KOPT-K1 (cell line): Measurements from ENCODE around the gene TNRC18.
"Not testable (repeated sequence)": the region's sequence is repeated elsewhere in the genome, so short reads cannot be mapped to it uniquely, and the experiment has no call there.

Experiments used
- H3K27ac ChIP-seq: fragments of 200-600 bp; sonication (generic); 2 replicates; pipeline ENCODE4 v1.5.1; 2016; ENCODE audit warnings: antibody characterized with exemption, mild to moderate bottlenecking, low read depth, low read length; ENCODE audit not compliant: poor library complexity, severe bottlenecking
- H3K36me3 ChIP-seq: fragments of 200-600 bp; sonication (generic); 2 replicates; pipeline ENCODE4 v1.5.1; 2017; ENCODE audit warnings: antibody characterized with exemption, mild to moderate bottlenecking, low read length, moderate library complexity; ENCODE audit not compliant: insufficient read depth
- H3K9me3 ChIP-seq: fragments of 200-600 bp; sonication (generic); 2 replicates; pipeline ENCODE4 v1.5.1; 2017; ENCODE audit warnings: antibody characterized with exemption, low read length, mild to moderate bottlenecking; ENCODE audit not compliant: insufficient read depth, poor library complexity, severe bottlenecking

Gene TNRC18

DNA sequence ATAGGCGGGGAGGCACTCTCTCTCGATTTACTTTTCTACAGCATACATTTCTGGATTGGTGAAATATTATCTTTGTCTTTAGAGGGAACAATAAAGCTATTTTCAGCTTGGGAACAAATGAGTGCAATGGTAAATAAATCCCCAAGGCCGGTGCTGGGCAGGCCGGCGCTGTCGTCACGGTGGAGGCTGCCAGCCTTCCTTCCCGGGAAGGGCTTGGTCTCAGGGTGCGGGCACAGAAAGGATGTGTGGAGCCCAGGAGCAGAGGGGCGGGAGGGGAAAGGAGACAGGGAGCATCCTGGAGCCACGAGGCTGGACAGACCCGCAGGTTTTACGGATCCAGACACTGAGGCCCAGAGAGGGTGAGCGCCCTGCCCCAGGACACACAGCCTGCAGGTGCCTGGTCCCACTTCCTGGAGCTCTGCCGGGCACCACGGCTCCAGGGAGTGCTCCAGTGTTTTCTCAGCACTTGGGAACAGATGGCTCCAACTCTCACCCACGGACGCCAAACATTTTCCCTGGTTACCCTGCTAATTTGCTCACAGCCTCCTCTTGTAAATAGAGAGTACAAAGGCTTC is 149.7 kb downstream of the TNRC18 start:
- not testable (repeated sequence) for H3K36me3 ChIP-seq, H3K9me3 ChIP-seq, H3K27ac ChIP-seq

GRCh38 chr7:5270788-5271187 is 152.8 kb downstream of the TNRC18 start:
- Histone ChIP-seq H3K9me3 (no peaks in the 10 kb centered on the region), H3K36me3 (no peaks in the 10 kb centered on the region), H3K27ac (no peak overlapping the region)

GRCh38 chr7:5269992-5270657 is 153.5 kb downstream of the TNRC18 start:
- H3K27ac ChIP-seq, H3K9me3 ChIP-seq, H3K36me3 ChIP-seq: not testable (repeated sequence)

DNA sequence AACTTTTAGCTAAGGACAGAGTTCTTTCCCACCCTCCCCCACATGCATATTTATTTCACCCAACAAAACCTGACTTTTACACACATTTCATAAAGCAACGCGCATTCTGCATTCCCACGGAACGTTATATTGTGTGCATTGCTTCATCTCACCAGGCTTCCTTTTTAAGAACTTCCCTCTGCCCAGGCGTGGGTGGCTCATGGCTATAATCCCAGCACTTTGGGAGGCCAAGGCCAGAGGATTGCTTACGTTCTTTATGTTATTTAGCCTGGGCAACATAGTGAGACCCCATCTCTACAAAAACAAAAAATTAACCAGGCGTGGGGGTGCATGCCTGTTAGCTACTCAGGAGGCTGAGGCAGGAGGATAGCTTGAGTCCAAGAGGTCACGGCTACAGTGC is 155.8 kb downstream of the TNRC18 start:
- H3K9me3 ChIP-seq, H3K36me3 ChIP-seq, H3K27ac ChIP-seq: not testable (repeated sequence)

DNA sequence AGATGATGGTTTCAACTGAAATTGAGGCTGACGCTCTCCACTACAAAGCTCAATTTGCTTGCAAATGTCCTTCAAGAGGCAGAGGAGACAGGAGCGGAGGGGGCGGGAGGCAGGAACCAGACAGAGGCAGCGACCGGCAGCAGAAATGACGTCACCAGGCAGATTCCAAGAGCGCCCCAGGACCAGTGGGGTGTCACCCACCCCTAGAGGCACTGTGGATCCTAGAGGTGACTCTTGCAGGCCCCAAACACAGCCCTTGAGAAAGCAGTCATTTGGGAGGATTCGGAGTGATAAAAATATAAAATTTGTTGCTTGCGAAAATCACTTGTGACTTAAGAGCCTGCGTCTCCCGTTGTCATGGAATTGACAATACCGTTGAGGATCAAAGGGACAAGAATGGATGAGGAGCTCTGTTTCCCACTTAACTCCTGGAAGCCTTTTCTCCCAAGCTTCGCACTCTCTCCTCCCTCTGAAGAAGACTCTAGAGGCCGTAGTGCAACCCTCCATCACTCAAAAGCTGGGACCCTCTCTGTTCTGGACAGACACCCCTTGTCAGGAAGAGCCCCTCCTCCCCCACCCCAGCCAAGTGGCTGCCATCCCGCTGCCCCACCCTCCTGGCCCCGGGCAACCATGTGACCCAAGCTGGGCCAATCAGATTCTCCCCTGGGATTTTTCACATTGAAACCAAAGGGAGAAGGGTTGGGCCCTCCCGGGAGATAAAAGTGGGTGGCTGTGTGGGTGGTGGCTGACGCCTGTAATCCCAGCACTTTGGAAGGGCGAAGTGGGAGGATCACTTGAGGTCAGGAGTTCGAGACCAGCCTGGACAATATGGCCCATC is 157.2 kb downstream of the TNRC18 start:
- H3K9me3 ChIP-seq, result no peaks in the 10 kb centered on the region
- H3K36me3 ChIP-seq, result no peaks in the 10 kb centered on the region
- H3K27ac ChIP-seq, result no peak overlapping the region

DNA sequence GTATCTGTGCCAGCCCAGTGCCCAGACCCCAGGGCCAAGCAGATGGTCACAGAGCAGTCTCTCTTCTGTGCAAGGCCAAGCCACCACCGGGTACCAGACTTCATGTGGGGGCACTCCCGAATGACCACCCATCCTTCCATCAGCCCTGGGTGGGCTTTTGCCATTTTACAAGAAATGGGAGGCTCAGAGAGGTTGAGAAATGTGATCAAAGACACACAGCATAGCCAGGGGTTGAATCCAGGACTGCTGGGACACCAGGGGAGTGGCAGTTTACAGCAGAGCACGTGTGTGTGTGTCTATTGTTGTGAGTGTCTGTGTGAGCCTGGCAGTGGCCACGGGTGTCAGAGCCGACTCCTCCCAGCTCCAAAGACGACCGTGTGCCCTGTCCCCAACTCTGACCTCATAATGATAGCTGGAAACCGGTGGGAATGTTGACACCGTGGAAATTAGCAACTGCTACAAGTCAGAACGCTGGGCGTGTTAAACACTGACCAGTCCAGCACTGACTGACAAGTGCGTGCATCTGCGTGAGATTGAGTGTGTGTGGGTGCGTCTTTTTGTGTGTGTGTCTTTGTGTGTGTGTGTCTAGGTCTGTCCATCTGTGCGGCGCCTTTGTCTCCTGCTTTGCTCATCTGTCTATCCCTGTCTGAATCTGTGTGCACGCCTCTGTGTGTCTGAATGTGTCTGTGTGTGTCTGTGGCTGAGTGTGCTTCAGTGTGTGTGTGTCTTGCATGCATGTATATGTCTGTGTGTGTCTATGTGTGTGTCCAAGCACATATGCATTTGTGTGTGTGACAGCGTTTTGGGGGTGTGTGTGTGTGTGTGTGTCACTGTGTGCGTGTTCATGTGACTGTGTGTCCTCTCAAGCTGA is 158.1 kb downstream of the TNRC18 start:
- Histone ChIP-seq H3K27ac (no peak overlapping the region), H3K9me3 (no peaks in the 10 kb centered on the region), H3K36me3 (no peaks in the 10 kb centered on the region)

DNA sequence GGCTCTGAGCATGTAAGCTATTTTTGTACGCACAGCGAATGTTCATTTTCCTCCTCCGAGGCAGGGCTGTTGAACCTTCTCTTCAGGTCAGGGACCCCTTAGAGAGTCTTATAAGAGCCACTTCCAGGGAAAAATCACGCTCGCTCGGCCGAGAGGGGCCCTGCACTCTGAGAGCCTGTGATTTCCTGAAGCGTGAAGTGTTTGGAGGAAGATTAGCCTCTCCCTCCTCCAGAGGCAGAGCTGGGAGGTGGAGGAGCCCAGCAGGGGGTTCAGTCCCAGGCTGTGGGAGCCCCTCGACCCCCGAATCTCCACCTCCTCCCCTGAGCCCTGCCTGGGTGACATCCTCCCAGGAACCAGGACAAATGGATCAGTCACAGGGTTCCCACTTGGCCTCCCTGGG is 160.6 kb downstream of the TNRC18 start:
- not testable (repeated sequence) for H3K27ac ChIP-seq, H3K36me3 ChIP-seq, H3K9me3 ChIP-seq

GRCh38 chr7:5260530-5261068 is 163.0 kb downstream of the TNRC18 start:
- H3K36me3 ChIP-seq, H3K9me3 ChIP-seq, H3K27ac ChIP-seq: not testable (repeated sequence)
